Suprapubic skin (tissue), 3 donors: ENCODE measurements around the gene SLC45A3.

Experiments used
- CTCF ChIP-seq, 2 donors: fragments of 200-600 bp in 1 of 2; fragments of 450-650 bp in 1 of 2; sonication (generic) in 1 of 2; IDR thresholded peaks; one replicate each; pipeline ENCODE4 v1.5.1; 2016 to 2019; ENCODE audit warnings: antibody characterized with exemption in 2 of 2, mild to moderate bottlenecking in 1 of 2, moderate library complexity in 1 of 2
- EP300 ChIP-seq: sonication (generic); formaldehyde crosslinking; IDR thresholded peaks from one replicate; pipeline ENCODE4 v1.6.1; 2017; ENCODE audit warnings: antibody characterized with exemption
- POLR2A ChIP-seq, 2 donors: fragments of 450-650 bp; IDR thresholded peaks; one replicate each; pipeline ENCODE4 v1.6.1; 2017; ENCODE audit warnings: antibody characterized with exemption in 2 of 2, mild to moderate bottlenecking in 2 of 2, moderate library complexity in 2 of 2

DNA sequence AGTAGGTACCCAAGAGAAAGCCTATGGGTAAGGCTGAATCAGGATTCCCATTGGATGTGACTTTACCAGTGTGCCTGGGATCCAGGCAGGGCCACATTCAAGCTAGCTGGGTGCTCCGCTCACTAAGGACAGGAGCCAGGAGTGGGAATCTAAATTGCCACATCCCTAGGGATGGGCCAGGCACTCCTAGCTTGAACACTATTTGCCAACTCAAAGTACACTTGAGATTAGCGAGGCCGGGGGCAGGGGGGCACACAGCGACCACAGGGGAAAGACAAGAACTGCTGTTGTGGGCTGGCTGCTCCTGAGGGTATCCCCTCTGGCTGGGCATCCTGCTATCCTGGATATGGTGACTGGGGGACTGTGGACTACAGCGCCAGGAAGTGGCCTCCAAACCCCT is 4.3 kb downstream of the SLC45A3 start:
- no peak for TF ChIP-seq CTCF (IDR thresholded peaks at IDR 0.05)
- TF ChIP-seq POLR2A (IDR thresholded peaks at IDR 0.05) = no peak
- no peak for TF ChIP-seq EP300
